Measurements from ENCODE around the gene H2BK1.

Gene H2BK1

DNA sequence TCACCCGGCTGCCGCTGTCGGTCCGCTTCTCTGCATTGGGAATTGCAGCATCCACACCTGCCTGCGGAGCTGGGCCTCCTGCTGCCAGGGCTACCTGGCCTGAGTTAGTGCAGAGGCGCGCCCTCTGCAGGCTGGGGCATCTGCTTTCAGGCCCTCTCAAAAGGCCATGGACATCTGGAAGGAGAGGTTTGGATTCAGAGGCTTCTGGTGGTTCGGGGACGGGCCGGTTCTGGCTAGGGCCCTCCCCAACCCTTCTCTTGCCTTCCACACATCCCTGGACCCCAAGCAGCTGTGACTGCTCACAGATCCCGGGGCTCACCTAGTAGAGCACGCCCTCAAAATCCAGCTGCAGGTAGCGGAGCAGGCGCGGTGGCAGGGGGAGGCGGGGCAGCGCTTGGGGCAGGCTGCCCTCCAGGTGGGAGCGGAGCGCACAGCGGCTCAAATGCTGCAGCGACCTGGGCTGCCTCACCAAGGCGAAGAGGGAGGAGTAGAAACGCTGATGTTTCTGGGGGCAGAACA, 34.4 kb downstream of the H2BK1 start:
- TF ChIP-seq CTCF (IDR thresholded peaks at IDR 0.05; ENCODE audit: low read depth, low read length) = no peak

GRCh38 chr7:151175047-151175792, 35.1 kb downstream of the H2BK1 start:
- no peak for DNase-seq (ENCODE audit: extremely low read depth, low read depth)
- TF ChIP-seq CTCF (IDR thresholded peaks at IDR 0.05; ENCODE audit: low read depth, low read length) = no peak

More for the DNA sequence above, 34.4 kb downstream of the H2BK1 start:
- DNase-seq (ENCODE audit: extremely low read depth, low read depth) = no peak

DNA sequence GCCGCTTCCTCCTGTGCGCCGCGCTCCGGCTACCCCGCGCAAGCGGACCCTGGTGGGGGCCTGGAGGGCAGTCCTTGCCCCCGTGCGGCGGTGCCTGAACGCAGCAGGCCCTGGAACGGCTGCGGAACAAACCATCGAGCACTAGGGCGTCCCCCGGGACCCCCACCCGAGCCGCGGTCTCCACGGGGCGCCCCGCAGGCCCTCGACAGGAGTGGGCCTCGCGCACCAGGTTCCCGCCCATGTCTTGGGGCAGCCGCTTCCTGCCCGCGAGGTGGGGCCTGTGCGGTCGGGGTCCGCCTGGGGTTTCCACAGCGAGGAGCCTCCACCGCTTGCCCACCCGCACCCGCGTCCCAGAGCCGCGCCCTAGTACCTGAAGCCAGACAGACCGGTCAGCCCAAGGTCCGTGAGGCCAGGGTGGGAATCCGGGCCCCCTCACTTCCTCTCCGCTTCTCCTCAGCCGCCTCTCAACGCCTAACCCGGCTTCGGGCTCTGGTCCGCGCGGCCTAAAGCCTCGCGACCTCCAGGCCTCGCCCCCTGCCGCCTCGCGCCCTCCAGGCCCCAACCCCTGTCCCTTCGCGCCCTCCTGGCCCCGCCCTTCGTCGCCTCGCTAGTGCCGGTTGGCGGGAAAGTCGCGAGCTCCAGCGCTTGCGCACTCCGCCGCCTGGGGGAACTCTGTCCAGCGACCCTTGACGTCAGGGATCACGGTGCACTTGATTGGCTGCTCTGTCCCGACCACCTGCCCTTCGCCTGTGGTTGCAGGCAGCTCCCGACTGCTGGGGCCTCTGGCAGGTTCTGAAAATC, 35.8 kb downstream of the H2BK1 start:
- DNase-seq (ENCODE audit: extremely low read depth, low read depth) = no peak
- TF ChIP-seq CTCF (IDR thresholded peaks at IDR 0.05; ENCODE audit: low read depth, low read length) = no peak

- no peak for TF ChIP-seq CTCF (IDR thresholded peaks at IDR 0.05; ENCODE audit: low read depth, low read length)
Observed at GRCh38 chr7:151173386-151174245, 36.7 kb downstream of the H2BK1 start.

GRCh38 chr7:151172273-151173141, 37.8 kb downstream of the H2BK1 start:
- no peak; the same call in none of the 2 replicates for TF ChIP-seq CTCF (IDR thresholded peaks at IDR 0.05; ENCODE audit: low read depth, low read length)
- DNase-seq (ENCODE audit: extremely low read depth, low read depth) = peak; percentile 19

More at GRCh38 chr7:151173386-151174245, 36.7 kb downstream of the H2BK1 start:
- DNase-seq (ENCODE audit: extremely low read depth, low read depth) = no peak

DNA sequence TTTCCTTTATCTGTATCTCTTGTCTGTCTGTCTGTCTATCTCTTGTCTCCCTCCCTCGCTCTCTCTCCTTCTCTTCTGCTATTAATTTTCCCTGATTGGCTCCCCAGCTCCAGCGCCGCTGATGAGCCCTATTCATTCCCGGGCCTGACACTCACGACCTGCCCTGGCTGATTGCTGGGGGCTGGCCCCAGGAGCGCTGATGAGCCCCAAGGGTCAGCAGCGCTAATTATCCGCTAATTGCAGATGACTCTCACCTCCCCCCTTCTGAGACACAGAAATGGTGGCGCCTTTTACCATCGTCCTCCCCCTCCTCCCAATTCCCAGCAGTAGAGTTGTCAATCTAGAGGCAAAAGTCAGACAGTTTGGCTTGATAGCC, 41.5 kb downstream of the H2BK1 start:
- DNase-seq (ENCODE audit: extremely low read depth, low read depth) = no peak
- no peak for TF ChIP-seq CTCF (IDR thresholded peaks at IDR 0.05; ENCODE audit: low read depth, low read length)
